Cardiac fibroblast (primary cell): ENCODE measurements around the gene KHSRP.

Experiments
- DNase-seq, 2 donors: peaks; one replicate each; pipeline versions ENCODE4 v3.0.0 to v3.0.0-alpha.2; 2010; ENCODE audit warnings: low read depth in 2 of 2
- H3K4me3 ChIP-seq, 2 donors: replicated peaks in 1 of 2; 1 replicate in 1 of 2; 2 replicates in 1 of 2; pipeline ENCODE4 v1.5.1; 2011; ENCODE audit warnings: low read depth in 2 of 2, low read length in 2 of 2, mild to moderate bottlenecking in 2 of 2, moderate library complexity in 1 of 2
- TF ChIP-seq, protein P1 (sequence below): IDR thresholded peaks from one replicate; pipeline ENCODE4 v1.5.1; 2011; ENCODE audit warnings: low read depth, mild to moderate bottlenecking, low read length, inconsistent platforms

KHSRP gene

DNA sequence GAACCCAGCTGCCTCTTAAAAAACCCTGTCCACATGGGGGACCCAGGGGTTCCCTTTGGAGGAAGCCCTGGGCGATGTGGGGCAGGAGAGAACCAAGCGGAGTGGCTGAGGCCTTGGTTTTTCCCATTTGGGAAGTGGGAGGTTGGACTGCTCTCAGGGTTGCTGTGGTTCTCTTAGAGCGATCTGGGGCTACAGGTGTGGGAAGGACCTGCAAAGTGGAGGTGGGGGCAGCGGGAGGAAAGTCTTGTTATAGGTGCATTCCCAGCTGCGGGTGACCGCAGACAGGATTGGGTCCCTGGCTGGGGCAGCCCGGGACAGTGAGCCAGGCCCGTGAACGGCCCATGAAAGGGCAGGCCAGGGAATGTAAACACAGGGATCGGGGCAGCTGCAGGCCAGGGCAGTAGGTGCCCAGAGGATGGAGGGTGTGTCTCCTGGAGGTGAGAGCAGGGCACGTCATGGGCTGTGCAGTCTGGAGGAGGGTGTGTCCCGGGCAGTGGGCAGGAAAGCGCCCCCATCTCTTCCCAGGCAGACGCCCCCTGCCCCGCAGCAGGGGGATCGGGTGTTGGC is 34.2 kb upstream of the KHSRP start:
- TF ChIP-seq, protein P1, sequence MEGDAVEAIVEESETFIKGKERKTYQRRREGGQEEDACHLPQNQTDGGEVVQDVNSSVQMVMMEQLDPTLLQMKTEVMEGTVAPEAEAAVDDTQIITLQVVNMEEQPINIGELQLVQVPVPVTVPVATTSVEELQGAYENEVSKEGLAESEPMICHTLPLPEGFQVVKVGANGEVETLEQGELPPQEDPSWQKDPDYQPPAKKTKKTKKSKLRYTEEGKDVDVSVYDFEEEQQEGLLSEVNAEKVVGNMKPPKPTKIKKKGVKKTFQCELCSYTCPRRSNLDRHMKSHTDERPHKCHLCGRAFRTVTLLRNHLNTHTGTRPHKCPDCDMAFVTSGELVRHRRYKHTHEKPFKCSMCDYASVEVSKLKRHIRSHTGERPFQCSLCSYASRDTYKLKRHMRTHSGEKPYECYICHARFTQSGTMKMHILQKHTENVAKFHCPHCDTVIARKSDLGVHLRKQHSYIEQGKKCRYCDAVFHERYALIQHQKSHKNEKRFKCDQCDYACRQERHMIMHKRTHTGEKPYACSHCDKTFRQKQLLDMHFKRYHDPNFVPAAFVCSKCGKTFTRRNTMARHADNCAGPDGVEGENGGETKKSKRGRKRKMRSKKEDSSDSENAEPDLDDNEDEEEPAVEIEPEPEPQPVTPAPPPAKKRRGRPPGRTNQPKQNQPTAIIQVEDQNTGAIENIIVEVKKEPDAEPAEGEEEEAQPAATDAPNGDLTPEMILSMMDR = no peak
- H3K4me3 ChIP-seq = peak overlapping the region; percentile 67 to 76
- no peak for DNase-seq

DNA sequence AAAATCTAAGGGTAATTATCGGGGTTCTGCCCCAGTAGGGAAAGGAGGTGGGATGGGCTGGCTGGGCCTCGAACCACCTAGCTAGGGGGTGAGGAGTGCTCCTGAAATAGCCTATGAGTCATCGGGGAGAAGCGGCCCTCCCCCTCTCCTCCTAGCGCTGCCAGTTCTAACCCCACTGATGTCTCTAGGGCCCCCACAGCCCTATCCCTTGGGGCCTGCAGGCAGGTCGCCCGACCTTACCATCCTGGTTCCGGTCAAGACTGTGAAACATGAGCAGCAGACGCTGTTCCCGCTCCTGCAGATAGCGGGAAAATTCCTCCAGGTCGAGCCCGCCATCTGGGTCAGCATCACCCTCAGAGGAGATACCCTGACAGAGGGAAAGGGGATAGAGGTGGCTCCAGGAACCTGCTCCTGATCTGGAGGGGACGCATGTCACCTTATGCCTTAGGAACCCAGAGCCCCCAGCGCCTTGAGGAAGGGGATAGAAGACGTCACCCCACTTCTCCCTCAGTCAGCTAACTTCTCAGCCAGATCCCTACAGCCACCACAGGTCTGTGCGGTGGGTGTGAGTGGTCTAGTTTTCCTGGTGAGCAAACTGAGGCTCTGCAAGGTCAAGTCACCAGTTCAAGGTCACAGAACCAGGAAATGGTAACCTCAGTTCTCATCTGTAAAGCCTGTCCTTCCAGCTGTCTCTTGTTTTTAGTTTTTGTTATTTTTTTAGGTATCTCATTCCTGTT is 33.5 kb upstream of the KHSRP start:
- DNase-seq = peak in 1 of 2 donors; percentile 17
- TF ChIP-seq, protein P1 = no peak
- H3K4me3 ChIP-seq = no peak overlapping the region

DNA sequence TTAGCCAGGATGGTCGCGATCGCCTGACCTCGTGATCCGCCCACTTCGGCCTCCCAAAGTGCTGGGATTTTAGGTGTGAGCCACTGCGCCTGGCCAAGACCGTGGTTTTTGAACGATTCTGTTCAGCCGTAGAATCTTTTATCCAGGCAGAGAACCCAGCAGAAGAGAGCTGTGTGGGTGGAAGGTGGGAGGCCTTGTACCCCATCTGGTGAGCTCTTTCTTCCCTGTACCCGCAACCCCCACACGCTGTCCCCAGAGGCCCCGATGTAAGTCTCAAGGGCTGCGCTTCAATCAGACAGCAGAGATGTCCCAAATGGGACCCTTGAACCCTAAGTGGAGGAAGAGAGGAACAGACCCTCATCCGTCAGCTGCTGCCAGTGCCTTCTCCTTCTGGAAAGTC is 31.3 kb upstream of the KHSRP start:
- no peak overlapping the region for H3K4me3 ChIP-seq
- no peak for DNase-seq
- TF ChIP-seq, protein P1 = no peak

DNA sequence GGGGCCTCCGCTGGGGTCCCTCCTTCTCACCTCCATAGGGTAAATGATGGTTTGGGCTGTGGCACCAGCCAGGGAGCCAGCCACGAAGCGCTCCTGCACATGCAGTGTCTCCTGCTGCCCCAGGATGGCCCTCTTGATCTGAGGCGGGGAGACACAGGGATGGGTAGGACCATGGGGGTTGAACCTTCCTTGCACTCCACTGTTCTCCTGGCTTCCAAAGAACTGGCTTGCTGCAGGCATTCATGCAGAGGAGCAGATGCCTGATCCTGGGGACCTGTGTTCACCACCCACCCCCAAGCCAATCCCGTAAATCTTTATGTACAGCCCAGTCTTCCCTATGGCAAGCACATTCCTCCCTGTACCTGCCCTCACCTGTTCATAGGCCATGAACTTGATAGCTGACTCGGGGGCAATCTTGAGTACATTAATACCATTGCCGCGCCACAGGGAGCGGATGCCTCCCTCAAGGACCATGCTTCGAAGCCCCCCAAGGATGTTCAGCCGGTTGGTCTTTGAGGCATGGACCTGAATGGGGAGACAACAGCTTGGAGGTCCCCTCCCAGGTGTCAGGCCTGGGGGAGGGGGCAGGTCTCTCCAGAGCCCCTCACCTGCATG is 29.4 kb upstream of the KHSRP start:
- no peak overlapping the region for H3K4me3 ChIP-seq
- DNase-seq = no peak
- TF ChIP-seq, protein P1 = no peak

DNA sequence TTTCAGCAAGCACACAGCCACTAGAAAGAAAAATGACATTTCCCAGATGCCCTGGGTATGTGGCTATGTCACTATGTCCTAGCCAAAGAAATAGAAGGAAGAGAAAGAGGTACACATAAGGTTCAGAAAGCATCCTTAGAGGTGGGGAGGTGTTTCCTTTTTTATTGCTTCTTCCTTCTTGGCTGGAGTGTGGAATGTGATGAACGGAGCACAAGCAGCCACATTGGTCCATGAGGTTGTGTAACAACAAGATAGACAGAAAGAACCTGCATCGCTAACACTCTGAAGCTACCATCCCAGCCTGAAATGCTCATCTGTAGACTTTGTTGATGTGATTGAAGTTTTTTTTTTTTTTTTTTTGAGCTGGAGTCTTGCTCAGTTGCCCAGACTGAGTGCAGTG is 28.3 kb upstream of the KHSRP start:
- no peak overlapping the region for H3K4me3 ChIP-seq
- TF ChIP-seq, protein P1 = no peak
- DNase-seq = no peak

DNA sequence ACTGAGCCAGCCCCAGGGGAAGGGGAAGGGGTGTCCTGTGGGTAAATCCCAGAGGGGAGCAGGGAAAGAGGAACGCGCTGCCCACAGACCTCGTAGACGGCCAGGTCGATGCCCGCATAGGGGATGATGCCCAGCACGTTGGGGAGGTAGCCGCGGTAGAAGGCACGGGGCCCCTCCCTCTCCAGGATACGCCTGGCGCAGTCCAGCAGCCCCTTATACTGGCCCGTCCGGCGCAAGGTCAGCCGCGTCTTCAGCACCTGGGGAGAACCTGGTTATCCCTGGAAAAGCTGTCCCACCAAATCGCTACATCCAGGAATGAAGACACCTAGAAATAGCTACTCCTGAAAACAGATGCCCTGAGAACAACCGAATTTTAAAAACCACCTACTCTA is 27.6 kb upstream of the KHSRP start:
- DNase-seq = no peak
- TF ChIP-seq, protein P1 = no peak

More for the DNA sequence above, 27.6 kb upstream of the KHSRP start:
- H3K4me3 ChIP-seq = no peak overlapping the region
